ENCODE measurements around the gene MKLN1. TPM values are rescaled to one million over a fixed set of nuclear protein-coding genes. Genes with fewer than 3 reads are reported as not detected.

MKLN1 gene
- total RNA-seq, 1 donor from 2014 or later = 66.0 TPM

- Histone ChIP-seq H3K9me3 (no peaks in the 10 kb centered on the region), H3K36me3 (no peaks in the 10 kb centered on the region), H3K4me1 (no peaks in the 10 kb centered on the region), H3K27ac (no peak overlapping the region), H3K27me3 (no peaks in the 10 kb centered on the region), H3K4me3 (no peak overlapping the region)
- TF ChIP-seq CTCF (IDR thresholded peaks at IDR 0.05) = no peak
- ATAC-seq (no peak), DNase-seq (no peak)
- intact Hi-C loops (cut with DNase I) = no loop called here
Measured at GRCh38 chr7:131299074-131299473, 28.6 kb upstream of the MKLN1 start.

GRCh38 chr7:131300078-131300477 lies 27.6 kb upstream of the MKLN1 start:
- intact Hi-C loops (cut with DNase I) = no loop called here
- ATAC-seq = no peak
- Histone ChIP-seq H3K4me1 (no peaks in the 10 kb centered on the region), H3K27ac (no peak overlapping the region), H3K9me3 (no peaks in the 10 kb centered on the region), H3K36me3 (no peaks in the 10 kb centered on the region), H3K27me3 (no peaks in the 10 kb centered on the region), H3K4me3 (no peak overlapping the region)
- no peak for TF ChIP-seq CTCF (IDR thresholded peaks at IDR 0.05)
- no peak for DNase-seq

GRCh38 chr7:131300572-131301466 lies 26.9 kb upstream of the MKLN1 start:
- no peak overlapping the region for H3K4me3 ChIP-seq
- no peak for DNase-seq
- no peak overlapping the region for H3K27ac ChIP-seq
- no peaks in the 10 kb centered on the region for H3K36me3 ChIP-seq
- no peaks in the 10 kb centered on the region for H3K27me3 ChIP-seq
- TF ChIP-seq CTCF (IDR thresholded peaks at IDR 0.05) = no peak
- H3K4me1 ChIP-seq = no peaks in the 10 kb centered on the region
- H3K9me3 ChIP-seq = no peaks in the 10 kb centered on the region
- intact Hi-C loops (cut with DNase I) = no loop called here
- ATAC-seq = no peak

- intact Hi-C loops (cut with DNase I) = no loop called here
- TF ChIP-seq CTCF (IDR thresholded peaks at IDR 0.05) = no peak
- no peaks in the 10 kb centered on the region for H3K9me3 ChIP-seq
Measured at GRCh38 chr7:131302446-131302845, 25.2 kb upstream of the MKLN1 start.

GRCh38 chr7:131302876-131303707 lies 24.6 kb upstream of the MKLN1 start:
- Histone ChIP-seq H3K4me3 (no peak overlapping the region), H3K36me3 (no peaks in the 10 kb centered on the region), H3K27ac (no peak overlapping the region), H3K9me3 (no peaks in the 10 kb centered on the region), H3K27me3 (no peaks in the 10 kb centered on the region), H3K4me1 (no peaks in the 10 kb centered on the region)
- DNase-seq (no peak), ATAC-seq (peak; percentile 84)
- intact Hi-C loops (cut with DNase I) = no loop called here
- TF ChIP-seq CTCF (IDR thresholded peaks at IDR 0.05) = peak; percentile 53

More at GRCh38 chr7:131302446-131302845, 25.2 kb upstream of the MKLN1 start:
- no peaks in the 10 kb centered on the region for H3K36me3 ChIP-seq
- no peak for DNase-seq
- H3K4me3 ChIP-seq = no peak overlapping the region
- H3K4me1 ChIP-seq = no peaks in the 10 kb centered on the region
- H3K27me3 ChIP-seq = no peaks in the 10 kb centered on the region
- ATAC-seq = no peak
- no peak overlapping the region for H3K27ac ChIP-seq
